Skin epidermis (tissue), 12 donors: ENCODE results near the gene NTN5.
"Not testable (repeated sequence)": the region's sequence is repeated elsewhere in the genome, so short reads cannot be mapped to it uniquely, and the experiment has no call there.

Experiments
- H3K27ac ChIP-seq, 21 experiments: fragments of 200-600 bp; sonication (generic) in 11 of 21; one replicate each; pipeline ENCODE4 v1.5.0; 2020; ENCODE audit warnings: mild to moderate bottlenecking in 3 of 21, inconsistent platforms in 2 of 21, moderate library complexity in 2 of 21
- H3K4me3 ChIP-seq, 7 experiments: fragments of 200-600 bp; sonication (generic) in 2 of 7; one replicate each; pipeline ENCODE4 v1.5.0; 2020; ENCODE audit warnings: inconsistent platforms in 2 of 7, mild to moderate bottlenecking in 2 of 7, moderate library complexity in 1 of 7

NTN5 gene

DNA sequence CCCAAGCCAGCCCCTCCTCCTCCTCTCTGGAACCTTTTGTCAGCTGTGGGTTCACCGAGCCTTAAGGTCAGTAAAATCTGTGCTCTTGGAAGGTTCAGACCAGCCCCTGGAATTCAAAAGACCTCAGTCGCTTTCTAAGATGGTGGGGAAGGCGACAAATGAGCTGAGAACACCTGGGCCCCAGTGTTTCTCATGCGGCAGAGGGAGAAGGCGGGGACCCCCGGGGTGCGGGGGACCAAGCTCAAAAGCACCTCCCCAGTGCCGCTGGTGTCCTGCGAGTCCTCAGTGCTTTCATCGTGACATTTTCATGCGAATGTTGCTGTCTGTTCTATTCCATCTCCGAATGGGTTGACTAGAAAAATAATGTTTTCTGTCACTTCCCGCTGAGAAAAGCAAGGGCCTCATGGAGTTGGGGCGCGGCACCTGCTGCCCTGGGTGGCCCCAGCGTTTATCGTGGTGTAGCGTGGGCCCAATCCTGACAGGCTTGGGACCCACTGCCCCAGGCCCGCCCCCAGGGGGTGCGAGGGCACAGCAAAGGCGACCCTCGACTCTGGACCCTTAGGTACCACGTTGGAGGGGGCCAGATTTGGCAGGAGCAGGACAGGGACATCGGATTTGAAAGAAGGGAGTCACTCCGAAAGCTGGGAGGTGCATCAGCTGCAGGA is 751 bp upstream of the NTN5 start:
- no peak overlapping the region for H3K4me3 ChIP-seq
- H3K27ac ChIP-seq, result no peak overlapping the region

DNA sequence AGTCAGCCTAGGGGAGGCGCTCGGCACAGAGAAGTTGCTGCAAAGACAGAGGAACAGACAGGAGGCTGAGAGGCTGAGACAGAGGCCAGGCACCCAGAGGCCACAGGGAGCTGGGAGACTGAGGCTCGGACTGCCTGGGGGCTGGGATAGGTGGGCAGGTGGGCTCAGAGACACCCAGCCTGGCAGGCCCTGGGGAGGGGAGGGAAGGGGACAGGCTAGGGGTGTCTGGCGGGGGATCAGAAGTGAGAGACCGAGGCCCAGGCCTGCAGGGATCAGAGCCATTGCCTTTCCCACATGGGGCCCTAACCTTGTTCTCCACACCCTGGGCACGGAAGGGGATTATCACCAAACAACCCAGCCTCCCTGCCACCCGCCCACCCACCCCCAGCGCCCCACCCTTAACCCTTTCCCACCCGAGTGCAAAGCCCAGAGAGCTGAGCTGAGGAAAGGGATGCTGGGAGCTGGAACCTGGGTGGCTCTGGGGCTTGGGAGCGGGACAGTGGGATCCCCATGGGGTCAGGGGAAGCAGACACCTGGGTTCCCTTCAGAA is 1.3 kb downstream of the NTN5 start:
- Histone ChIP-seq H3K4me3 (no peak overlapping the region), H3K27ac (no peak overlapping the region)

GRCh38 chr19:48670699-48671445 is 1.9 kb downstream of the NTN5 start:
- H3K4me3 ChIP-seq, result no peak overlapping the region
- H3K27ac ChIP-seq, result no peak overlapping the region

DNA sequence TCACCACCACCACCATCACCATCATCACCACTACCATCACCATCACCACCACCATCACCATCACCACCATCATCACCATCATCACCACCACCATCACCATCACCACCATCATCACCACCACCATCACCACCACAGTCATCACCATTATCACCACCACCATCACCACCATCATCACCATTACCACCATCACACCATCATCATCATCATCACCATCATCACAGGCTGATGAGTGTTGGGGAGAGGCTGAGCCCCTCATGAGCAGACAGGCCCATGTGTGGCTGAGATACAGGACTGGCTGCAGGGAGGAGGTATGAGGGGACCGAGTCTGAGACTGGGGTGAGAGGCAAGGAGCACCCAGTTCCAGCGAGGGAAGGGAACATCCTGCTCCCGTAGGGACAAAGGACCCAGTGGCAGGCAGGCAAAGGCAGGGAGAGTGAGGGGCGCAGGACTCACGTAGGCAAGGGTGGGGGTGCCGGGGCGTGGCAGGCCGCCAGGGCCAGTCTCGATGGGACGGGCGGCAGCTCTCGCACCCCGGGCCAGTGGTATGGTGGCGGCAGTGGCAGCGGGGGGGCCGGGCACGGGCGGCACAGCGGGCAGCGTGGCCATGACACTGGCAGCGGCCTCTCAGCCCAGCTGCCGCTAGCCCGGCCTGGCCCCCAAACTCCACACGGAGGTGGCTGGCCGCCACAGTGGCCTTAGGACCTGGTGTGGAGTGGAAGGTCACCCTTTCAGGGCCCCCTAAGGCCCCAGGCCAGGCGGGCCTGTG is 2.7 kb downstream of the NTN5 start:
- H3K4me3 ChIP-seq, result no peak overlapping the region
- no peak overlapping the region for H3K27ac ChIP-seq

DNA sequence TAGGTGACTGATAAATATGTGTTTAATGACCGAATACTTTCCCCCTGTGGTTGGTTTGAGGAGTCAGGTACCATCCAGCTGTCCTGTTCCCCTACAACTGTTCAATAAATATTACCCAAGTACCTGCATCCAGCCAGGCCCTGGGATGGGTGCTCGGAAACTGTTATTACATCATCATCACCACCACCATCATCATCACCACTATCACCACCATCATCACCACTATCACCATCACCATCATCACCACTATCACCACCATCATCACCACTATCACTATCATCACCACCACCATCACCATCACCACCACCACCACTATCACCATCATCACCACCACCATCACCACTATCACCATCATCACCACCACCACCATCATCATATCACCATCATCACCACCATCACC is 4.1 kb downstream of the NTN5 start:
- H3K27ac ChIP-seq, result no peak overlapping the region

GRCh38 chr19:48668332-48668731 is 4.5 kb downstream of the NTN5 start:
- H3K4me3 ChIP-seq, result no peak overlapping the region
- H3K27ac ChIP-seq, result no peak overlapping the region

More for the DNA sequence above, 4.1 kb downstream of the NTN5 start:
- no peak overlapping the region for H3K4me3 ChIP-seq

- Histone ChIP-seq H3K4me3 (no peak overlapping the region), H3K27ac (no peak overlapping the region)
Observed at GRCh38 chr19:48665786-48666185, 7.0 kb downstream of the NTN5 start.

DNA sequence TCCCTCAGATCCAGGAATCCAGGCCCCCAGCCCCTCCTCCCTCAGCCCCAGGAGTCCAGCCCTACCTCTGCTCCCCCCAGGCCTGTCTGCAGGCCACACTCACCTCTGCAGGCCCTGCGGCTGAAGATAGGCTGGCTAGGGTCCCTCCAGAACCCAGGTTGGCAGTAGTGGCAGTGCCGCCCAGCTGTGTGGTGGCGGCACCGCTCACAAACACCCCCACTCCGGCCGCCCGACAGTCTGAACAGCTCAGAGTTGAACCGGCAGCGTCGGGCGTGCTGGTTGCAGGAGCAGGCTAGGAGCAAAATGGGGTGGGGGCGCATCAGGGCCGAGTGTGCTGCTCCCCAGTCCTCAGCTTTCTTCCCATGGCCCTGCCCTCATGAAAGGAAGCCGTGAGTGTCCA is 8.3 kb downstream of the NTN5 start:
- Histone ChIP-seq H3K27ac (no peak overlapping the region), H3K4me3 (no peak overlapping the region)

- H3K4me3 ChIP-seq, result no peak overlapping the region
- H3K27ac ChIP-seq, result no peak overlapping the region
Observed at GRCh38 chr19:48663667-48664066, 9.2 kb downstream of the NTN5 start.

- H3K27ac ChIP-seq, result peak overlapping the region in 2 of 21 experiments; percentile 65 to 67
- H3K4me3 ChIP-seq, result no peak overlapping the region
Observed at GRCh38 chr19:48661711-48662090, 11.1 kb downstream of the NTN5 start.

- Histone ChIP-seq H3K27ac (peak overlapping the region in 10 of 21 experiments; percentile 6 to 67 (median 54)), H3K4me3 (peak overlapping the region in 1 of 7 experiments; percentile 4)
Observed at GRCh38 chr19:48660852-48661710, 11.7 kb downstream of the NTN5 start.

DNA sequence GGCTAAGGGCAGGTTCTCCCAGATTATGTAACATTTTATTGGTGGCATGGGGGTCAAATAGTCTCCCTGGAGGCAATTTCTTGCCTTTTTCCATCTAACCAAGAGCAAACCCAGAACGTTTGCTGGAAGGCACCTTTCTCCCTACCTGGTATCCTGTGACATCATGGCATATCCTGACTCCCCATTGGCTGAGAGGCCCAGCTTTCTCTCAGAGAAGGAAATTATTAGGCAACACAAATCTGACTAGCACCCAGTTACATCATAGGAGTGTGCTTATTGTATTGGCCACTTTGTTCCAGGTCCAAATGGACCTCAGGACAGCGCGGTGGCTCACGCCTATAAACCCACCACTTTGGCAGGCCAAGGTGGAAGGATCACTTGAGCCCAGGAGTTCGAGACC is 13.0 kb downstream of the NTN5 start:
- H3K27ac ChIP-seq, result no peak overlapping the region

DNA sequence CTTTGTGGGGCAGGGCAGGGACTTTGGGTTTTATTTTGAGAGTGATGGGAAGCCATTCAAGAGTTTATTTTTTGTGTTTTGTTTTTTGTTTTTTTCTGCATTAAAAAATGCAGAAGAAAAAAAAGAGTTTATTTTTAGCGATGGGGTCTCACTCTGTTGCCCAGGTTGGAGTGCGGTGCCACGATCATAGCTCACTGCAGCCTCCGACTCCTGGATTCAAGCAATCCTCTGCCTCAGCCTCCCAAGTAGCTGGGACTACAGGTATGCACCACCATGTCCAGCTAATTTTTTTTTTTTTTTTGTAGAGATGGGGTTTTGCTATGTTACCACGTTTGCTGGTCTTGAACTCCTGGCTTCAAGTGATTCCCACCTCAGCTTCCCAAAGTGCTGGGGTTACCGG is 14.3 kb downstream of the NTN5 start:
- no peak overlapping the region for H3K27ac ChIP-seq

More for the DNA sequence above, 13.0 kb downstream of the NTN5 start:
- no peak overlapping the region for H3K4me3 ChIP-seq

DNA sequence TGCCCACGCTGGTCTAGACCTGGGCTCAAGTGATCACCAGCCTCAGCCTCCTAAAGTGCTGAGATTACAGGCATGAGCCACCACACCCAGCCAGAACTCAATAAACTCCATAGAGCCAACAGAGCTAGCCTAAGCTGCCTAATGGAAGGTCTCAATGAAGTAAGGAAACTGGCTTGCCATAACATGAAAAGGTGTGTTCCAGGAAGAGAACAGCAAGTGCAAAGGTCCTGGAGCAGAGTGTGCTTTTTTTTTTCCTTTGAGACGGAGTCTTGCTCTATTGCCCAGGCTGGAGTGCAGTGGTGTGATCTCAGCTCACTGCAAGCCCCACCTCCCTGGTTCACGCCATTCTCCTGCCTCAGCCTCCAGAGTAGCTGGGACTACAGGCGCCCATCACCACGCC is 15.0 kb downstream of the NTN5 start:
- not testable (repeated sequence) for H3K4me3 ChIP-seq, H3K27ac ChIP-seq

More for the DNA sequence above, 14.3 kb downstream of the NTN5 start:
- H3K4me3 ChIP-seq, result no peak overlapping the region

DNA sequence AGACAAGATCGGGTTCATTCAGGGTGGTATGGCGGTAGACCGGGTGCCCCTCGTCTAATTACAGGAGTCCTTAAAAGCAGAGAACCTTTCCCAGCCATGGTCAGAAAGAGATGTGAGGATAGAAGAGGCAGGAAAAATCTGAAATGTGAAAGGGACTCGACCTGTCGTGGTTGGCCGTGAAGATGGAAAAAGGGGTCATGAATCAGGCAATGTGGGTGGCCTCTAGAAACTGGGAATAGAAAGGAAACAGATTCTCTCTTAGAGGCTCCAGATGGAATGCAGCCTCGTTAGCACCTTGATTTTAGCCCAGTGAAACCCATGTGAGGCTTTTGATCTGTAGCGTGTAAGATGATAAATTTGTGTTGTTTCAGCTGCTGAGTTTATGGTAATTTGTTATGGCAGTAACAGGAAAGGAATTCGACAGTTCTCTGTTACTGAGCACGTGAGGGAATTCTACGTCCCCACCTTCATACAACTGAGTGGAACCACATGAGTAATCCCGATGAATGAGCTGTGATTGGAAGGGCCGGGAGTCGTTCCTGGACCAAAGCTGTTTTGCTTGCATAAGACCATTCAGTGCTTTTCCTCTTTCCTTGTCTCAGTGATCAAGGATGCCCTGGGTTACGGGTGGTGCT is 15.9 kb downstream of the NTN5 start:
- Histone ChIP-seq H3K4me3 (no peak overlapping the region), H3K27ac (no peak overlapping the region)

GRCh38 chr19:48654299-48655059 is 18.3 kb downstream of the NTN5 start:
- Histone ChIP-seq H3K4me3 (no peak overlapping the region), H3K27ac (no peak overlapping the region)

GRCh38 chr19:48651683-48652048 is 21.2 kb downstream of the NTN5 start:
- no peak overlapping the region for H3K4me3 ChIP-seq
- H3K27ac ChIP-seq, result peak overlapping the region in 1 of 21 experiments; percentile 10

- no peak overlapping the region for H3K4me3 ChIP-seq
- no peak overlapping the region for H3K27ac ChIP-seq
Observed at GRCh38 chr19:48650974-48651682, 21.7 kb downstream of the NTN5 start.
